HepG2 (cell line): ENCODE results near the gene RNF168. TPM values are rescaled to one million over a fixed set of nuclear protein-coding genes. Genes with fewer than 3 reads are reported as not detected.

Experiments used
- ATAC-seq: fragments of 200-7000 bp; cut with Tn5 transposase; 3 replicates; pipeline ENCODE4 v1.9.1; 2020; ENCODE audit warnings: mild to moderate bottlenecking, moderate library complexity
- BruUV-seq: library from RNA; stranded (reverse); fragments of 400-500 nt; replicated peaks from 2 replicates; lab custom pipeline; 2021; lab: Mats Ljungman, UMichigan
- CTCF ChIA-PET: fragments of 300-600 bp; formaldehyde crosslinking; extraction: SDS; loops from one replicate; lab custom pipeline; 2021; ENCODE audit warnings: low total read pairs, inconsistent platforms, low intra/inter-chr PET ratio; lab: Yijun Ruan, JAX
- POLR2A ChIA-PET: fragments of 350-600 bp; sonication (Branson Sonifier 250); formaldehyde crosslinking; loops from one replicate; lab custom pipeline; 2020; ENCODE audit warnings: antibody characterized with exemption, inconsistent platforms; lab: Yijun Ruan, JAX
- DNase-seq: peaks from one replicate; pipeline ENCODE4 v3.0.0-alpha.2; 2015; ENCODE audit warnings: low spot score
- FAIRE-seq: peaks from 3 replicates; lab custom pipeline; 2011; peaks lifted over from hg19 to GRCh38; lab: Jason Lieb, UNC
- H2AFZ ChIP-seq: one replicate; pipeline ENCODE4 v1.6.1; 2011; ENCODE audit warnings: low read length, inconsistent platforms
- H3K27ac ChIP-seq: fragments of 300-600 bp; 3 replicates; pipeline ENCODE4 v1.8.0; 2011; ENCODE audit warnings: mixed run types, mild to moderate bottlenecking, mixed read lengths, low read length, inconsistent platforms; ENCODE audit not compliant: insufficient read depth; ENCODE audit errors: extremely low read length
- H3K27me3 ChIP-seq, 2 experiments: fragments of 200-600 bp in 1 of 2; 2 replicates in 1 of 2; 3 replicates in 1 of 2; pipeline versions ENCODE4 v1.6.0 to v1.8.0; 2011; ENCODE audit warnings: low read length in 2 of 2, mild to moderate bottlenecking in 2 of 2, moderate library complexity in 2 of 2, inconsistent platforms in 1 of 2; ENCODE audit not compliant: insufficient read depth in 2 of 2, control insufficient read depth in 1 of 2
- H3K36me3 ChIP-seq, 2 experiments: fragments of 200-600 bp in 1 of 2; replicated peaks in 1 of 2; 2 replicates in 1 of 2; 3 replicates in 1 of 2; pipeline versions ENCODE4 v1.5.1 to v1.8.0; 2011; ENCODE audit warnings: low read length in 2 of 2, inconsistent platforms in 1 of 2; ENCODE audit not compliant: insufficient read depth in 2 of 2, control insufficient read depth in 1 of 2
- H3K4me1 ChIP-seq: 2 replicates; pipeline ENCODE4 v1.5.1; 2012; ENCODE audit warnings: low read length, inconsistent platforms; ENCODE audit not compliant: insufficient read depth
- H3K4me2 ChIP-seq: 2 replicates; pipeline ENCODE4 v1.6.0; 2011; ENCODE audit warnings: low read depth, low read length, inconsistent platforms
- H3K4me3 ChIP-seq, 3 experiments: fragments of 200-600 bp in 1 of 3; sonication (generic), shearing (Covaris generic) in 1 of 3; replicated peaks in 1 of 3; 2 replicates each; pipeline ENCODE4 v1.5.1; 2011 to 2016; ENCODE audit warnings: low read length in 3 of 3, inconsistent platforms in 2 of 3, low read depth in 2 of 3, mild to moderate bottlenecking in 2 of 3, control low read depth in 1 of 3, mixed read lengths in 1 of 3; ENCODE audit not compliant: insufficient read depth in 1 of 3
- H3K79me2 ChIP-seq: one replicate; pipeline ENCODE4 v1.6.1; 2011; ENCODE audit warnings: low read length, inconsistent platforms; ENCODE audit not compliant: insufficient read depth
- H3K9ac ChIP-seq: 2 replicates; pipeline ENCODE4 v1.6.0; 2011; ENCODE audit warnings: mild to moderate bottlenecking, low read depth, low read length, inconsistent platforms; ENCODE audit not compliant: insufficient read depth
- H3K9me3 ChIP-seq: 2 replicates; pipeline ENCODE4 v1.5.1; 2012; ENCODE audit warnings: mild to moderate bottlenecking, low read length
- H4K20me1 ChIP-seq: 2 replicates; pipeline ENCODE4 v1.6.0; 2011; ENCODE audit warnings: inconsistent platforms, mild to moderate bottlenecking, low read length, moderate library complexity; ENCODE audit not compliant: insufficient read depth
- ARID5B ChIP-seq: IDR thresholded peaks from 2 replicates; pipeline ENCODE4 v1.4.0; 2020; ENCODE audit warnings: mild to moderate bottlenecking, missing genetic modification reagents
- ASH2L ChIP-seq: fragments of 300-600, 200-600 bp; sonication (generic); IDR thresholded peaks from 2 replicates; pipeline ENCODE4 v1.7.0; 2017; ENCODE audit warnings: low read depth, mild to moderate bottlenecking, moderate library complexity, mixed read lengths, low read length; ENCODE audit not compliant: insufficient read length
- CBX5 ChIP-seq: sonication (generic); formaldehyde crosslinking; IDR thresholded peaks from 2 replicates; pipeline ENCODE4 v1.4.0; 2020; ENCODE audit warnings: missing genetic modification reagents, borderline replicate concordance
- CEBPG ChIP-seq: IDR thresholded peaks from 2 replicates; pipeline ENCODE4 v1.6.1; 2016
- NR2C2 ChIP-seq: sonication (generic); formaldehyde crosslinking; IDR thresholded peaks from 2 replicates; pipeline ENCODE4 v1.4.0; 2020; ENCODE audit warnings: missing genetic modification reagents, mild to moderate bottlenecking, moderate library complexity, borderline replicate concordance
- NR2F2 ChIP-seq: IDR thresholded peaks from 2 replicates; pipeline ENCODE4 v1.6.1; 2012; ENCODE audit warnings: low read depth, inconsistent platforms, borderline replicate concordance
- NR2F6 ChIP-seq, 2 experiments: IDR thresholded peaks; 2 replicates each; pipeline ENCODE4 v1.6.1; 2016; ENCODE audit warnings: antibody characterized with exemption in 1 of 2, mild to moderate bottlenecking in 1 of 2
- PAXIP1 ChIP-seq: sonication (generic); formaldehyde crosslinking; conservative IDR thresholded peaks from 2 replicates; pipeline ENCODE4 v1.4.0; 2020; ENCODE audit warnings: mild to moderate bottlenecking, missing genetic modification reagents, moderate library complexity
- RCOR2 ChIP-seq: IDR thresholded peaks from 2 replicates; pipeline ENCODE4 v1.6.1; 2016; ENCODE audit warnings: missing biosample characterization, missing genetic modification reagents
- RFX1 ChIP-seq: fragments of 450-650 bp; IDR thresholded peaks from 2 replicates; pipeline ENCODE4 v1.6.1; 2017
- RXRB ChIP-seq: IDR thresholded peaks from 2 replicates; pipeline ENCODE4 v1.6.1; 2016; ENCODE audit warnings: borderline replicate concordance, missing genetic modification reagents, missing compliant biosample characterization
- ZGPAT ChIP-seq: IDR thresholded peaks from 2 replicates; pipeline ENCODE4 v1.6.1; 2016; ENCODE audit warnings: mild to moderate bottlenecking
- ZMYM2 ChIP-seq: sonication (generic); formaldehyde crosslinking; IDR thresholded peaks from 2 replicates; pipeline ENCODE4 v1.8.0; 2022; ENCODE audit warnings: mild to moderate bottlenecking, missing genetic modification reagents
- ZMYM3 ChIP-seq: sonication (generic); formaldehyde crosslinking; IDR thresholded peaks from 2 replicates; pipeline ENCODE4 v1.5.1; 2020; ENCODE audit warnings: mild to moderate bottlenecking, missing genetic modification reagents
- ZMYM4 ChIP-seq: sonication (generic); formaldehyde crosslinking; IDR thresholded peaks from 2 replicates; pipeline ENCODE4 v1.8.1; 2023; ENCODE audit warnings: mild to moderate bottlenecking, missing genetic modification reagents
- WGBS: methylation state at CpG from one replicate; pipeline ENCODE4 v1.1.6; 2017; ENCODE audit warnings: low lambda C conversion rate; 5-methylcytosine and 5-hydroxymethylcytosine counted together
- in situ Hi-C: cut with HindIII; loops from 2 replicates; pipeline ENCODE4 v1.10.0; 2017; ENCODE audit warnings: low pct_unique_long_range_greater_than_20kb; ENCODE audit not compliant: extremely low pct_ligation_motif_present
- intact Hi-C: fragments of 100-400 bp; cut with micrococcal nuclease; formaldehyde crosslinking; loops from one replicate; pipeline ENCODE4 v1.10.0; 2022; ENCODE audit not compliant: unreplicated experiment
- polyA plus RNA-seq, 8 experiments: library from polyadenylated mRNA; depleted of rRNA in 3 of 8; stranded (reverse) in 7 of 8; unstranded in 1 of 8; fragments of >200 nt; fragmentation: Illumina TruSeq in 4 of 8; extraction: Trizol in 4 of 8; gene quantifications; 2 replicates each; pipeline versions ENCODE4 v1.2.1 to v1.2.3, GENCODE V29; 2011 to 2016; ENCODE audit warnings: low read depth in 4 of 8, missing spikeins in 1 of 8, mixed read lengths in 1 of 8; ENCODE audit not compliant: insufficient read depth in 1 of 8
- total RNA-seq, 5 experiments: library from RNA; depleted of rRNA; stranded (reverse); fragments of >200 nt; fragmentation: Illumina TruSeq; extraction: Trizol; gene quantifications; 2 replicates each; pipeline ENCODE4 v1.2.3, GENCODE V29; 2016; ENCODE audit warnings: low read depth in 1 of 5

The RNF168 gene
- total and polyA plus RNA-seq, 2 of the 13 experiments (the other 11 are each of a cell fraction or from before 2014, with no cell fraction given): 3.7 to 22.9 TPM

- 26% methylated on average over 10 of the region's 10 CpGs for WGBS
- H3K4me3 ChIP-seq: no peak overlapping the region
- intact Hi-C loops (loop anchor here (1.0 kb wide), 1 partner anchor 12 kb away; no protein-coding TSS in a partner anchor), in situ Hi-C loops (no loop called here)
- peak overlapping the region; percentile 5 for H3K27ac ChIP-seq
- ATAC-seq (peak; percentile 87), DNase-seq (no peak), FAIRE-seq (peak; percentile 60)
- no TSS peak for BruUV-seq
- no peak overlapping the region for H3K9ac ChIP-seq
- H3K79me2 ChIP-seq: peaks cover 60% of the 10 kb centered on the region
- peaks cover 12% of the 10 kb centered on the region; the same call in 1 of the 2 replicates for H4K20me1 ChIP-seq
- CTCF ChIA-PET: no interaction called here
- H3K9me3 ChIP-seq: no peaks in the 10 kb centered on the region
- H3K36me3 ChIP-seq: peaks cover 5 to 26% of the 10 kb centered on the region in 2 experiments; a peak in 3 of 5 replicates
- no peak overlapping the region for H2AFZ ChIP-seq
- POLR2A ChIA-PET: interaction anchor here (1.4 kb wide), 1 partner anchor 13 kb away, joined by 4 read pairs; no protein-coding TSS in a partner anchor
- no peaks in the 10 kb centered on the region for H3K27me3 ChIP-seq
- peak overlapping the region; percentile 46; the same call in 1 of the 2 replicates for H3K4me2 ChIP-seq
- peaks cover 24% of the 10 kb centered on the region for H3K4me1 ChIP-seq
- TF ChIP-seq RXRB (peak; percentile 33; the same call in 1 of the 2 replicates), ZMYM2 (CRISPR knock-in tag) (peak; percentile 64; the same call in 1 of the 2 replicates), ZGPAT (CRISPR knock-in tag) (0 out of 2 replicates have a peak, but pooled peaks have one; percentile 16), ZMYM4 (CRISPR knock-in tag) (0 out of 2 replicates have a peak, but pooled peaks have one; percentile 28), RFX1 (no peak), RCOR2 (CRISPR knock-in tag) (peak; percentile 35; the same call in 1 of the 2 replicates), CEBPG (CRISPR knock-in tag) (peak; percentile 18; the same call in 1 of the 2 replicates), ARID5B (CRISPR knock-in tag) (peak; percentile 41; the same call in 1 of the 2 replicates), PAXIP1 (CRISPR knock-in tag) (peak; percentile 29; the same call in 1 of the 2 replicates), NR2F2 (peak; percentile 59; the same call in 1 of the 2 replicates), NR2F6 (IDR thresholded peaks at IDR 0.05) (no peak), NR2F6 (CRISPR knock-in tag; IDR thresholded peaks at IDR 0.05) (peak; percentile 48; the same call in 1 of the 2 replicates), NR2C2 (CRISPR knock-in tag) (0 out of 2 replicates have a peak, but pooled peaks have one; percentile 27), CBX5 (CRISPR knock-in tag) (no peak), ZMYM3 (peak; percentile 70; the same call in 1 of the 2 replicates), ASH2L (peak; percentile 18)
These were observed 13.8 kb downstream of the RNF168 start for GRCh38 chr3:196489747-196490146.
